Thymus (tissue), 11 donors: ENCODE data around the gene DHX58. TPM values are rescaled to one million over a fixed set of nuclear protein-coding genes. Genes with fewer than 3 reads are reported as not detected.
A peak's percentile ranks its signal among the peaks of the same experiment; 100 is the strongest.

ENCODE experiments used
- DNase-seq, 9 donors: peaks; one replicate each; pipeline ENCODE4 v3.0.0-alpha.2; 2013; ENCODE audit warnings: low spot score in 9 of 9, low read depth in 6 of 9, missing footprints in 1 of 9
- H3K27ac ChIP-seq, 2 donors: one replicate each; pipeline ENCODE4 v1.5.1; 2013; ENCODE audit warnings: control low read depth in 1 of 2, low read depth in 1 of 2, low read length in 1 of 2, mild to moderate bottlenecking in 1 of 2, moderate library complexity in 1 of 2
- H3K27me3 ChIP-seq, 2 donors: one replicate each; pipeline ENCODE4 v1.5.1; 2013; ENCODE audit warnings: low read length in 1 of 2; ENCODE audit not compliant: control insufficient read depth in 2 of 2, insufficient read depth in 1 of 2
- H3K36me3 ChIP-seq, 2 donors: one replicate each; pipeline ENCODE4 v1.5.1; 2013; ENCODE audit warnings: low read length in 1 of 2, mild to moderate bottlenecking in 1 of 2, moderate library complexity in 1 of 2; ENCODE audit not compliant: control insufficient read depth in 2 of 2, insufficient read depth in 2 of 2
- H3K4me1 ChIP-seq, 2 donors: one replicate each; pipeline ENCODE4 v1.5.1; 2013; ENCODE audit warnings: low read length in 2 of 2; ENCODE audit not compliant: control insufficient read depth in 2 of 2, insufficient read depth in 2 of 2
- H3K4me3 ChIP-seq, 2 donors: one replicate each; pipeline ENCODE4 v1.5.1; 2013; ENCODE audit warnings: low read length in 2 of 2, control low read depth in 1 of 2, mild to moderate bottlenecking in 1 of 2
- H3K9me3 ChIP-seq, 2 donors: one replicate each; pipeline ENCODE4 v1.5.1; 2013; ENCODE audit warnings: low read length in 1 of 2, mild to moderate bottlenecking in 1 of 2; ENCODE audit not compliant: control insufficient read depth in 2 of 2, insufficient read depth in 1 of 2
- WGBS: extraction: QIAGEN DNeasy Blood & Tissue Kit; methylation state at CpG from one replicate; pipeline ENCODE4 v1.1.7; 2013; 5-methylcytosine and 5-hydroxymethylcytosine counted together
- polyA plus RNA-seq: library from polyadenylated mRNA; stranded (reverse); fragments of 200-250 nt; gene quantifications from one replicate; pipeline ENCODE4 v1.2.3, GENCODE V29; 2013
- total RNA-seq: library from RNA; stranded (reverse); fragments of 120-200 nt; gene quantifications from one replicate; pipeline ENCODE4 v1.2.4, GENCODE V29; 2013
- donor health status: healthy.

Gene DHX58
- total and polyA plus RNA-seq, 2 donors = 23.8 to 42.1 TPM

DNA sequence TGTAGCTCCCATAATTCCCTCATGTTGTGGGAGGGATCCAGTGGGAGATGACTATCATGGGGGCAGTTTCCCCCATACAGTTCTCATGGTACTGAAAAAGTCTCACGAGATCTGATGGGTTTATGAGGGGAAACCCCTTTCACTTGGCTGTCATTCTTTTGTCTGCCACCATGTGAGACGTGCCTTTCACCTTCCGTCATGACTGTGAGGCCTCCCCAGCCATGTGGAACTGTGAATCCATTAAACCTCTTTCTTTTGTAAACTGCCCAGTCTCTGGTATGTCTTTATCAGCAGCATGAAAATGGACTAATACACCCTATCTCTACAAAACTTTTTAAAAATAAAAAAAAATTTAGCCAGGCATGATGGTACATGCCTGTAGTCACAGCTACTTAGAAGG, 55.9 kb downstream of the DHX58 start:
- Histone ChIP-seq H3K27ac (peak overlapping the region in 1 of 2 donors; percentile 14), H3K27me3 (peaks cover 0 to 27% of the 10 kb centered on the region in 2 donors), H3K9me3 (peaks cover 0 to 15% of the 10 kb centered on the region in 2 donors), H3K4me1 (peaks cover 59 to 70% of the 10 kb centered on the region in 2 donors), H3K4me3 (no peak overlapping the region), H3K36me3 (peaks cover 0 to 3% of the 10 kb centered on the region in 2 donors)
- DNase-seq = no peak
- WGBS = 88% methylated on average over 3 of the region's 3 CpGs

DNA sequence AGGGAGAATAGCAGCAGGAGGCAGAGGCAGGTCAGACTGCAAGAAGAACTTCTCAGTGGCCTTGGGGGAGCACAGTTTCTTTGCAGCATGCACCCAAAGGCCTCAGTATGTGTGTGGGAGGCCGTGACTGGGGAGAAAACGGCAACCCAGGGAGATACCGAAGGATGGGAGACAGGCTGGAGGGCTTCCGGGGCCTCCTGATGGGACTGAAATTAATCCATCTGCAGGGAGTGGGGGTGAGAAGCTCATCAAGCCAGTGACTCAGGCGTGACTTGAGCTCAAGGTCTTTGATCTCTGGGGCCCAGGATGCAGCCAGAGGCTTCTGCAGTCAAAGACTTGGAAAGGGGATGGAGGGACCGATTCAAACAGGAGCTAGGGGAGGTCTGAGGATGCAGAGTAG, 57.0 kb downstream of the DHX58 start:
- H3K4me1 ChIP-seq = peaks cover 56 to 69% of the 10 kb centered on the region in 2 donors
- no peak for DNase-seq
- no peak overlapping the region for H3K27ac ChIP-seq
- peaks cover 0 to 3% of the 10 kb centered on the region in 2 donors for H3K36me3 ChIP-seq
- 77% methylated on average over 6 of the region's 6 CpGs for WGBS
- peaks cover 0 to 38% of the 10 kb centered on the region in 2 donors for H3K27me3 ChIP-seq
- no peak overlapping the region for H3K4me3 ChIP-seq
- H3K9me3 ChIP-seq = peaks cover 0 to 15% of the 10 kb centered on the region in 2 donors

DNA sequence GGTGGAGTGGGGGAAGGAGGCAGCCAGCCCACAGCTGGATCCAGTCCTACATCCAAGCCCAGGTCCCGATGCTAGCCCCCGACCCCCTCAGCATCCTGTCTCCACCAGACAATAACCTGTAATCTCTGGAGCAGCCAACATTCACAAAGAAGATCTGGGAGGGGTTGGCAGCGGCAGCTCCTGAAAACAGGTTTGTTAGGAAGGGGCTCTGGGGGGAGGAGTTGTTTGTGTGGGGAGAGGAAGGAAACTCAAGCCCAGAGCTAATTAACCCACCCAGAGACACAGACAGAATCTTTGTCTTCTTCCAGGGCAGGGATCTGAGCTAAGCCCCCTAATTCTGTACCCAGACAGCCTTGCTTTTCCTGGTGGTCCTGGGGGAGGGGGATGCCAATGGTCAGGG, 57.5 kb downstream of the DHX58 start:
- no peak overlapping the region for H3K4me3 ChIP-seq
- H3K36me3 ChIP-seq = peaks cover 0 to 3% of the 10 kb centered on the region in 2 donors
- 50% methylated on average over 3 of the region's 3 CpGs for WGBS
- H3K9me3 ChIP-seq = peaks cover 0 to 15% of the 10 kb centered on the region in 2 donors
- DNase-seq = no peak
- H3K4me1 ChIP-seq = peaks cover 53 to 67% of the 10 kb centered on the region in 2 donors
- peaks cover 0 to 40% of the 10 kb centered on the region in 2 donors for H3K27me3 ChIP-seq
- H3K27ac ChIP-seq = no peak overlapping the region

DNA sequence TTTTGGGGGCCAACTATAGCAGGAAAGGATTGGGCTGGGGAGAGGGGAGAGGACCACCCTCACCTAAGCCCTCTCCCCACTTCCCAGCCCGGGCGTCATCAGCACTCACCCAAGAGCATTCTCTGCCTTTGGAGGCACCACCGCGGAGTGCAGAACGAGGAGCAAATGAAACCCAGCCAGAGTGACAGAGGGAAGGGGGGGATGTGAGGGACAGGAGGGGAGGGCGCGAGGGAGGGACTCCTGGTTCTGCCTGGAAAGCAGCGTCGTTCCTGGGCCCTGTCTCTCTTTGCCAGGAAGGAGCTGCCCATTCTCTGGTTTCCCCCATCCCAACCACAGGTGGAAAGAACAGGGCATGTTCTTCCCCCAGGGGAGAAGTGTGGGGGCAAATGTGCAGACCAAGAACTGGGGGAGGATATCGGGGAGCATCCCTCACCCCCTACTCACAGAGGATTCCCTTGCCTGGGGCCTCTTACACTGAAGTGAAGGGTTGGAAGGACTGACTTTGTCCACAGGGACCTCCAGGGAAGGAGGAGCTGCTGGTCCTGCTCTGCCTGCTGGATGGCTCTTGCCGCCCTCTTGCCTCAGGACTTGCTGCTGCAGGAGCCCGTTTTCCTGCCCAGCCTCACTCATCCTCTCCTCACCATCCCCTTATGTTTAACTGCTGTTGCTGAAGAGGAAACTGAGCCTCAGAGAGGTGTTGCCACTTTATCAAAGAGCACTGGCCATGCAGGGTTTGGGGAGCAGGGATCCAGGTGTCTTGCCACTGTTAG, 58.6 kb downstream of the DHX58 start:
- no peak overlapping the region for H3K4me3 ChIP-seq
- H3K36me3 ChIP-seq = no peaks in the 10 kb centered on the region
- H3K27ac ChIP-seq = no peak overlapping the region
- no peak for DNase-seq
- peaks cover 0 to 51% of the 10 kb centered on the region in 2 donors for H3K27me3 ChIP-seq
- peaks cover 0 to 15% of the 10 kb centered on the region in 2 donors for H3K9me3 ChIP-seq
- H3K4me1 ChIP-seq = peaks cover 48 to 64% of the 10 kb centered on the region in 2 donors
- 45% methylated on average over 12 of the region's 12 CpGs for WGBS

DNA sequence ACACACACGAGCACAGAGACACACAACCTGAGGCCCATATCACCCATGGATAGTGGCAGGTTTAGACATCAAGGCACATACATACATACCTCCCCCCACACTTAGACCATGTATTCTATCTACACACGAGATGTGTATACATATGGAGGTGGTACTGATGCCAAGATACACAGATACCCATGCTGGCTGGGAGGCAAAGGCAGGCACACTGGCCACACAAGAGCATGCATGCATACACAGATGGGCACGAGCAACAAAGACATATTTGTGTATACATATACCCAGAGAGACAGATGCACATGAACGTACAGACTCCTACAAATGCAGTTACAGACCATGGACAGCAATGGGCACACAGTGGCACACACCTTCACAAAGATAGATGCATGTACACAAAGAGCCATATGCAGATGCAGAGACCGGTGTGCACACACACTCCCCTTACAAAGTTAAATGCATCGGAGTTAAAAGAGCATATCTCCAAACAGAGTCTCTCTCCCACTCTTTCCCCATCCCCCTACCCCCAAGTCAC, 60.1 kb downstream of the DHX58 start:
- H3K27ac ChIP-seq = no peak overlapping the region
- H3K27me3 ChIP-seq = peaks cover 0 to 55% of the 10 kb centered on the region in 2 donors
- no peak for DNase-seq
- H3K4me3 ChIP-seq = no peak overlapping the region
- WGBS = 94% methylated on average over 6 of the region's 6 CpGs
- H3K4me1 ChIP-seq = peaks cover 33 to 51% of the 10 kb centered on the region in 2 donors
- H3K36me3 ChIP-seq = no peaks in the 10 kb centered on the region
- H3K9me3 ChIP-seq = peaks cover 0 to 15% of the 10 kb centered on the region in 2 donors

DNA sequence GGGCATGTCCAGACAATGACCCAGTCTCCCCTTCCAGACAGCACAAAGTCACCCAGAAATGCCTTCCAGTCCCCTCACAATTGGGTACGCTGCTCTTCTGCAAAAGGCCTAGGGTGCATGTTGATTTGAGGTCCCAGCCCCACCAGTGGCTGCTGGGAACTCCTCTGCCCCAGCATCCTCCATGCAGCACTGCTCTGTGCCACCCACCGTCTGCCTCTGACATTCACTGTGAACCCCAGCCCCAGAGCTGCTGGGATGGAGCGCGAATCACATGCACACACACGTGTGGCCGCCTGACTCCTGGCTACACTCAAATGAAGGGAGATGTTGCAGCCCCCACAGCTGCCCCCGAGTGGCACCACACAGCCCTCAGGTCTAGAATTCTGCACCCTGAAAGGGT, 60.9 kb downstream of the DHX58 start:
- Histone ChIP-seq H3K4me1 (peaks cover 27 to 44% of the 10 kb centered on the region in 2 donors), H3K9me3 (peaks cover 0 to 9% of the 10 kb centered on the region in 2 donors), H3K36me3 (no peaks in the 10 kb centered on the region), H3K27me3 (peaks cover 0 to 55% of the 10 kb centered on the region in 2 donors), H3K4me3 (no peak overlapping the region), H3K27ac (no peak overlapping the region)
- 92% methylated on average over 7 of the region's 7 CpGs for WGBS
- DNase-seq = no peak

Other genes starting within 250 kb of the DHX58 start
- 11.4 TPM for gene KLHL11, start 247.3 kb downstream of the DHX58 start, total RNA-seq
- gene KLHL11, start 247.3 kb downstream of the DHX58 start, polyA plus RNA-seq = 0.98 TPM
- gene ACLY, start 193.8 kb downstream of the DHX58 start, total RNA-seq = 42.7 TPM
- gene ACLY, start 193.8 kb downstream of the DHX58 start, polyA plus RNA-seq = 26.6 TPM
- gene ODAD4, start 182.1 kb downstream of the DHX58 start, total RNA-seq = 0.61 TPM
- 1.4 TPM for gene ODAD4, start 182.1 kb downstream of the DHX58 start, polyA plus RNA-seq
- gene CNP, start 145.9 kb downstream of the DHX58 start, total RNA-seq = 35.9 TPM
- 46.0 TPM for gene CNP, start 145.9 kb downstream of the DHX58 start, polyA plus RNA-seq
- gene DNAJC7, start 95.3 kb downstream of the DHX58 start, total RNA-seq = 99.1 TPM
- 95.7 TPM for gene DNAJC7, start 95.3 kb downstream of the DHX58 start, polyA plus RNA-seq
- gene NKIRAS2, start 92.6 kb downstream of the DHX58 start, total RNA-seq = 24.1 TPM
- 22.0 TPM for gene NKIRAS2, start 92.6 kb downstream of the DHX58 start, polyA plus RNA-seq
- 0.71 TPM for gene C17orf113, start 62.1 kb downstream of the DHX58 start, total RNA-seq
- 0.84 TPM for gene C17orf113, start 62.1 kb downstream of the DHX58 start, polyA plus RNA-seq
- 0.66 TPM for gene ZNF385C, start 14.2 kb downstream of the DHX58 start, total RNA-seq
- gene ZNF385C, start 14.2 kb downstream of the DHX58 start, polyA plus RNA-seq = 1.1 TPM
- gene KAT2A, start 8.7 kb upstream of the DHX58 start, total RNA-seq = 9.7 TPM
- 103 TPM for gene KAT2A, start 8.7 kb upstream of the DHX58 start, polyA plus RNA-seq
- gene HSPB9, start 10.1 kb upstream of the DHX58 start, total RNA-seq = 0.05 TPM
- 0.23 TPM for gene HSPB9, start 10.1 kb upstream of the DHX58 start, polyA plus RNA-seq
- 59.7 TPM for gene RAB5C, start 42.3 kb upstream of the DHX58 start, total RNA-seq
- 83.0 TPM for gene RAB5C, start 42.3 kb upstream of the DHX58 start, polyA plus RNA-seq
- gene KCNH4, start 68.4 kb upstream of the DHX58 start, total RNA-seq = 0.05 TPM
- gene KCNH4, start 68.4 kb upstream of the DHX58 start, polyA plus RNA-seq = 0.09 TPM
- 0.19 TPM for gene HCRT, start 72.7 kb upstream of the DHX58 start, total RNA-seq
- gene HCRT, start 72.7 kb upstream of the DHX58 start, polyA plus RNA-seq = 0.23 TPM
- 8.6 TPM for gene GHDC, start 81.8 kb upstream of the DHX58 start, total RNA-seq
- gene GHDC, start 81.8 kb upstream of the DHX58 start, polyA plus RNA-seq = 19.6 TPM
- gene STAT5B, start 163.7 kb upstream of the DHX58 start, total RNA-seq = 40.9 TPM
- 51.6 TPM for gene STAT5B, start 163.7 kb upstream of the DHX58 start, polyA plus RNA-seq
- gene STAT5A, start 175.8 kb upstream of the DHX58 start, total RNA-seq = 47.4 TPM
- 37.6 TPM for gene STAT5A, start 175.8 kb upstream of the DHX58 start, polyA plus RNA-seq